Gastroesophageal sphincter (tissue), 3 donors: ENCODE results near the gene HOXA4.

Experiments used
- POLR2A ChIP-seq, 2 donors: fragments of 450-650 bp; IDR thresholded peaks; one replicate each; pipeline ENCODE4 v1.6.1; 2017; ENCODE audit warnings: antibody characterized with exemption in 2 of 2, mild to moderate bottlenecking in 2 of 2, moderate library complexity in 1 of 2
- TF ChIP-seq, protein P1 (sequence below), 4 experiments: fragments of 200-600 bp in 2 of 4; fragments of 450-650 bp in 2 of 4; sonication (generic) in 1 of 4; IDR thresholded peaks; one replicate each; pipeline ENCODE4 v1.5.1; 2017 to 2019; ENCODE audit warnings: antibody characterized with exemption in 4 of 4, mild to moderate bottlenecking in 2 of 4, moderate library complexity in 2 of 4

DNA sequence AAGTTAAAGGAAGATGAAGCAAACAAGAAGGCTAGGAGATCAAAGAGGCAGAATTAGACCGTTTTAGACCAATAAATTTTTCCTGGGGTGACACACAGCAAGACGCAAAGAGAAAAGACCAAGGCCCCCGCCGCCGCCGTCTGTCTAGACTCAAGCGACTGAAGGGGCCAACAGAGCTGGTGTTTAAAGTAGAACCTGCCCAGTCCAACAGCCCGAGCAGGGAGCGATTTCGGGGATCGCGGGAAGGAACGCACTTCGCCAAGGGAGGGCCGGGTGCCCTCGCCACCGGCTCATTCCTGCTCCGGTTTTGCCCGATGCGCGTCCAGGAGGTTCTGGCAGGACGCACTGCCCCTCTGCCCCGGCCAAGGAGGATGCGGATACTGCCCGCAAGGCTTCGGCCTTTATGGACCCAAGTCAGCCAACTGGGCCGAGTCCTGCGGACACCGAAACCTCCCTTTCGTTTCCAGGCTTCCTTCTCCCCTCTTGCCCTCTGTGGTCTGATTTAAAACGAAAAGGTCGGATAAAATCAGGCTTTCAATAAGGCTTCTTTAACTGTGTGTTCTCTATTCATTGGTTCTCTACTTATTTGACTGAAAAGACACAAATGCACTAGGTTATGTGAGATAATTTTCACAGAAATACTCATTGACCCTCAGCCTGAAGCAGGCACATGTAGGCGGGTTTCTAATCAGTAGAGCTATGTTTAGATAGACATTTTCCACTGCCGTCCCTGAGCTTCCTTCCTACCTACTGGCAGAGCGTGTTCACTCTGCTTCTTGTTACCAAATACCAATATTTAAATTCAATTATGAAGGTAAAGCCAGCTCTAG lies 28.1 kb upstream of the HOXA4 start:
- TF ChIP-seq, protein P1, sequence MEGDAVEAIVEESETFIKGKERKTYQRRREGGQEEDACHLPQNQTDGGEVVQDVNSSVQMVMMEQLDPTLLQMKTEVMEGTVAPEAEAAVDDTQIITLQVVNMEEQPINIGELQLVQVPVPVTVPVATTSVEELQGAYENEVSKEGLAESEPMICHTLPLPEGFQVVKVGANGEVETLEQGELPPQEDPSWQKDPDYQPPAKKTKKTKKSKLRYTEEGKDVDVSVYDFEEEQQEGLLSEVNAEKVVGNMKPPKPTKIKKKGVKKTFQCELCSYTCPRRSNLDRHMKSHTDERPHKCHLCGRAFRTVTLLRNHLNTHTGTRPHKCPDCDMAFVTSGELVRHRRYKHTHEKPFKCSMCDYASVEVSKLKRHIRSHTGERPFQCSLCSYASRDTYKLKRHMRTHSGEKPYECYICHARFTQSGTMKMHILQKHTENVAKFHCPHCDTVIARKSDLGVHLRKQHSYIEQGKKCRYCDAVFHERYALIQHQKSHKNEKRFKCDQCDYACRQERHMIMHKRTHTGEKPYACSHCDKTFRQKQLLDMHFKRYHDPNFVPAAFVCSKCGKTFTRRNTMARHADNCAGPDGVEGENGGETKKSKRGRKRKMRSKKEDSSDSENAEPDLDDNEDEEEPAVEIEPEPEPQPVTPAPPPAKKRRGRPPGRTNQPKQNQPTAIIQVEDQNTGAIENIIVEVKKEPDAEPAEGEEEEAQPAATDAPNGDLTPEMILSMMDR (IDR thresholded peaks at IDR 0.05) = no peak
- TF ChIP-seq POLR2A (IDR thresholded peaks at IDR 0.05) = no peak
